Trophoblast cell (in vitro differentiated cells and primary cell): Measurements from ENCODE around the gene ZNF784.

ENCODE experiments used
- DNase-seq, 2 donors: peaks; one replicate each; pipeline ENCODE4 v3.0.0-alpha.2; 2016
- H2AFZ ChIP-seq: 2 replicates; pipeline ENCODE4 v1.6.1; 2013; ENCODE audit warnings: low read length, moderate library complexity, mild to moderate bottlenecking; ENCODE audit not compliant: insufficient read depth, poor library complexity
- H2AK5ac ChIP-seq: 2 replicates; pipeline ENCODE4 v1.6.1; 2013; ENCODE audit warnings: mild to moderate bottlenecking, low read length
- H2BK120ac ChIP-seq: 2 replicates; pipeline ENCODE4 v1.6.1; 2013; ENCODE audit warnings: low read length, mild to moderate bottlenecking, moderate library complexity; ENCODE audit not compliant: insufficient read depth, poor library complexity
- H2BK12ac ChIP-seq: 2 replicates; pipeline ENCODE4 v1.6.1; 2013; ENCODE audit warnings: mild to moderate bottlenecking, low read length, moderate library complexity
- H2BK5ac ChIP-seq: 2 replicates; pipeline ENCODE4 v1.6.1; 2013; ENCODE audit warnings: low read length, low read depth, moderate library complexity, mild to moderate bottlenecking; ENCODE audit not compliant: poor library complexity
- H3K14ac ChIP-seq: 2 replicates; pipeline ENCODE4 v1.6.1; 2013; ENCODE audit warnings: mild to moderate bottlenecking, low read length
- H3K18ac ChIP-seq: 2 replicates; pipeline ENCODE4 v1.6.1; 2013; ENCODE audit warnings: mild to moderate bottlenecking, low read length
- H3K23ac ChIP-seq: 2 replicates; pipeline ENCODE4 v1.6.1; 2013; ENCODE audit warnings: low read length
- H3K27ac ChIP-seq: 2 replicates; pipeline ENCODE4 v1.5.1; 2013; ENCODE audit warnings: low read depth, mild to moderate bottlenecking, inconsistent platforms, low read length, moderate library complexity
- H3K27me3 ChIP-seq: 2 replicates; pipeline ENCODE4 v1.6.1; 2013; ENCODE audit warnings: inconsistent platforms, mild to moderate bottlenecking, low read length, moderate library complexity; ENCODE audit not compliant: insufficient read depth
- H3K36me3 ChIP-seq, 2 experiments: 1 replicate in 1 of 2; 2 replicates in 1 of 2; pipeline ENCODE4 v1.6.1; 2013; ENCODE audit warnings: low read length in 2 of 2, mild to moderate bottlenecking in 2 of 2, moderate library complexity in 1 of 2; ENCODE audit not compliant: insufficient read depth in 2 of 2, control insufficient read depth in 1 of 2
- H3K4ac ChIP-seq: 2 replicates; pipeline ENCODE4 v1.6.1; 2013; ENCODE audit warnings: low read depth, mild to moderate bottlenecking, low read length, moderate library complexity
- H3K4me1 ChIP-seq, 2 experiments: 1 replicate in 1 of 2; 2 replicates in 1 of 2; pipeline ENCODE4 v1.6.1; 2013; ENCODE audit warnings: low read length in 2 of 2, mild to moderate bottlenecking in 2 of 2, moderate library complexity in 1 of 2; ENCODE audit not compliant: insufficient read depth in 2 of 2, control insufficient read depth in 1 of 2
- H3K4me2 ChIP-seq: 2 replicates; pipeline ENCODE4 v1.6.1; 2013; ENCODE audit warnings: inconsistent platforms, mild to moderate bottlenecking, low read length, moderate library complexity
- H3K4me3 ChIP-seq: 2 replicates; pipeline ENCODE4 v1.5.1; 2013; ENCODE audit warnings: mild to moderate bottlenecking, low read depth, low read length, inconsistent platforms
- H3K79me1 ChIP-seq: one replicate; pipeline ENCODE4 v1.6.1; 2013; ENCODE audit warnings: low read length
- H3K79me2 ChIP-seq: 2 replicates; pipeline ENCODE4 v1.6.1; 2013; ENCODE audit warnings: low read length, mild to moderate bottlenecking; ENCODE audit not compliant: control insufficient read depth, insufficient read depth, poor library complexity
- H3K9ac ChIP-seq: 2 replicates; pipeline ENCODE4 v1.6.1; 2013; ENCODE audit warnings: mild to moderate bottlenecking, low read length
- H3K9me3 ChIP-seq: 2 replicates; pipeline ENCODE4 v1.6.1; 2013; ENCODE audit warnings: low read depth, mild to moderate bottlenecking, control low read depth, inconsistent platforms, low read length; ENCODE audit not compliant: insufficient read depth
- H4K12ac ChIP-seq: 2 replicates; pipeline ENCODE4 v1.6.1; 2013; ENCODE audit warnings: low read depth, mild to moderate bottlenecking, low read length, moderate library complexity
- H4K8ac ChIP-seq: 2 replicates; pipeline ENCODE4 v1.6.1; 2013; ENCODE audit warnings: low read depth, mild to moderate bottlenecking, low read length, moderate library complexity
- H4K91ac ChIP-seq: one replicate; pipeline ENCODE4 v1.6.1; 2013; ENCODE audit warnings: low read depth, mild to moderate bottlenecking, low read length, moderate library complexity
- WGBS: extraction: QIAGEN DNeasy Blood & Tissue Kit; methylation state at CpG from one replicate; pipeline ENCODE4 v1.1.7; 2013; ENCODE audit warnings: missing lambda C conversion rate; ENCODE audit not compliant: insufficient read length, insufficient coverage; ENCODE audit errors: extremely low coverage; 5-methylcytosine and 5-hydroxymethylcytosine counted together

Gene ZNF784

DNA sequence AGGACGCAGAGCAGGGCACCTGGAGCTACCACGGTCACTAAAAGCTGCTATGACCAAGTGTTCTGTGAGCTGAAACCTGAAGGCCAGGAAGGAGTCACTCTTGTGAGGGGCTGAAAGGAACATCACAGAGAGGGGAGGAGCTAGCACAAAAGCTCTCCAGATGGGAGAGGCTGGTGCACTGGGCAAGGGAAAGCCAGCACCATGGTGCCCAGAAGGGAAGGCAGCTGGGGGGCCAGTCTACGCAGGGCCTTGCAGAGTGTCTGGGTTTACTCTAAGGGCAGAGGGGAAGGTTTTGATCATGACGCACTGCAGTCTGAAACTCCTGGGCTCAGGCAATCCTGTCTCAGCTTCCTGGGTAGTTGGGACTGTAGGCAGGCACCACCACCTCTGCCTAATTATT lies 12.4 kb upstream of the ZNF784 start:
- Histone ChIP-seq H3K23ac (no peak overlapping the region), H3K36me3 (peaks cover 4 to 7% of the 10 kb centered on the region in 2 experiments), H2BK12ac (no peak overlapping the region), H3K27ac (no peak overlapping the region), H2AFZ (no peak overlapping the region), H4K12ac (peak overlapping the region; percentile 43), H2BK120ac (no peak overlapping the region), H3K4me1 (peaks cover 18 to 21% of the 10 kb centered on the region in 2 experiments), H3K27me3 (no peaks in the 10 kb centered on the region), H3K14ac (no peak overlapping the region), H4K8ac (no peak overlapping the region), H4K91ac (no peak overlapping the region), H3K4me3 (no peak overlapping the region), H3K79me2 (peaks cover 19% of the 10 kb centered on the region), H3K4ac (peak overlapping the region; percentile 13), H2AK5ac (no peak overlapping the region), H2BK5ac (no peak overlapping the region), H3K9me3 (no peaks in the 10 kb centered on the region), H3K79me1 (peaks cover 17% of the 10 kb centered on the region), H3K18ac (no peak overlapping the region), H3K4me2 (no peak overlapping the region), H3K9ac (no peak overlapping the region)
- WGBS, result no CpG with 5 or more reads among the region's 4 CpGs
- DNase-seq, result no peak

DNA sequence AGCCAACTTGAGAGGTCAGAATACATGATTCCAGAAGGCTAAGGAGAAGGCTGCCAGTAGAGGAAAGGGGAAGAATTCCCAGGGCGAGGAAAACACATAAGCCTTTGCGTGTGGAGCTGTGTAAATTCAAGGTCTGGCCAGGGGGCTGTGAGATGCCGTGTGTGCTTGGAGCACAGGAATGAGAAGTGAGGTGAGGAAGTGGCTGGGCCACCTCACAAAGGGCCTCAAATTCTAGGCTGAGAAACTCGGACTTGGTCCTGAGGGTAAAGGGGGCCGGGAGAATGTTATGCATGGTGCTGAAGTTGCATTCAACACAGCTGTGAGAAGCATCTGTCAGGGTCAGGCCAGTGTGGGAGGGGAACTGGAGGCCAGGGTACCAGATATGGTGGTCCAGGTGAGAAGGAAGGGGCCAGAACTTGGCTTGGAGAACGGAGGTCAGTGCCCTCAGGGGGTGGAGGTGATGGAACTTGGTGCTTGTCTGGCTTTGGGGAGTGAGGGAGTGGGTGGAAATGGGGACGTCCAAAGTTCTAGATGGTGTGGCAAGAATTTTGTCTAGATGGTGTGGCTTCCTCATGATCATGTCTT lies 11.6 kb upstream of the ZNF784 start:
- H4K8ac ChIP-seq, result peak overlapping the region; percentile 49
- WGBS, result no CpG with 5 or more reads among the region's 7 CpGs
- no peak overlapping the region for H2AK5ac ChIP-seq
- peak overlapping the region; percentile 35 for H3K9ac ChIP-seq
- H3K36me3 ChIP-seq, result peaks cover 4 to 7% of the 10 kb centered on the region in 2 experiments
- H3K27ac ChIP-seq, result no peak overlapping the region
- H3K4me2 ChIP-seq, result peak overlapping the region; percentile 73
- H3K27me3 ChIP-seq, result no peaks in the 10 kb centered on the region
- H3K4ac ChIP-seq, result peak overlapping the region; percentile 95
- no peak overlapping the region for H4K91ac ChIP-seq
- H3K79me1 ChIP-seq, result peaks cover 10% of the 10 kb centered on the region
- peaks cover 18 to 21% of the 10 kb centered on the region in 2 experiments for H3K4me1 ChIP-seq
- peaks cover 15% of the 10 kb centered on the region for H3K79me2 ChIP-seq
- no peak overlapping the region for H2BK5ac ChIP-seq
- H3K4me3 ChIP-seq, result no peak overlapping the region
- DNase-seq, result no peak
- H4K12ac ChIP-seq, result no peak overlapping the region
- H2BK12ac ChIP-seq, result peak overlapping the region; percentile 3
- no peak overlapping the region for H3K23ac ChIP-seq
- H2AFZ ChIP-seq, result no peak overlapping the region
- no peak overlapping the region for H3K18ac ChIP-seq
- H3K14ac ChIP-seq, result no peak overlapping the region
- H2BK120ac ChIP-seq, result no peak overlapping the region
- H3K9me3 ChIP-seq, result no peaks in the 10 kb centered on the region

DNA sequence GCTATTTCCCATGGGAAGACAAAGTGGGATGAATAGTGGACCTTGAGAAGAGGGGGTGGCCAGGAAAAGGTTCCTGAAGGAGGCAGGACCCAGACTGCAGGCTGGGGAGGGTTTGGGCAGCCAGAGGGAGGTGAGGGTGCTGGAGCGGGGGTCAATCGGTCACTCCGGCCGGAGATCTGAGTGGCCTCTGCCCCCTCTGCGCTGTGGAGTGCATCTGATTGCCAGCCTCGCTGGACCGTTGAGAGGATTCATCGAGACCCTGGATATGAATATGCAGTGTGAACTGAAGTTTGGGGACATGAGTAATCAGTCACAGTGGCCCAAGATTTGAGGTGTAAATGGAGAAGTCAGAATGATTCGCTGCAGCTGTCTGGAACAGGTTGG lies 11.0 kb upstream of the ZNF784 start:
- Histone ChIP-seq H3K27me3 (no peaks in the 10 kb centered on the region), H4K12ac (peak overlapping the region; percentile 92), H3K14ac (peak overlapping the region; percentile 95), H3K79me1 (peaks cover 6% of the 10 kb centered on the region), H2AK5ac (peak overlapping the region; percentile 89), H3K9ac (peak overlapping the region; percentile 97), H3K4me1 (peaks cover 16 to 19% of the 10 kb centered on the region in 2 experiments), H3K18ac (peak overlapping the region; percentile 85), H2BK12ac (peak overlapping the region; percentile 14), H3K4me3 (peak overlapping the region; percentile 96), H2AFZ (peak overlapping the region; percentile 65), H3K79me2 (peaks cover 12% of the 10 kb centered on the region), H2BK5ac (peak overlapping the region; percentile 75), H3K27ac (no peak overlapping the region), H4K91ac (peak overlapping the region; percentile 81), H3K4ac (peak overlapping the region; percentile 95), H3K4me2 (peak overlapping the region; percentile 73), H3K23ac (no peak overlapping the region), H3K9me3 (no peaks in the 10 kb centered on the region), H2BK120ac (peak overlapping the region; percentile 45), H3K36me3 (peaks cover 4 to 7% of the 10 kb centered on the region in 2 experiments), H4K8ac (peak overlapping the region; percentile 98)
- no CpG with 5 or more reads among the region's 9 CpGs for WGBS
- no peak for DNase-seq

DNA sequence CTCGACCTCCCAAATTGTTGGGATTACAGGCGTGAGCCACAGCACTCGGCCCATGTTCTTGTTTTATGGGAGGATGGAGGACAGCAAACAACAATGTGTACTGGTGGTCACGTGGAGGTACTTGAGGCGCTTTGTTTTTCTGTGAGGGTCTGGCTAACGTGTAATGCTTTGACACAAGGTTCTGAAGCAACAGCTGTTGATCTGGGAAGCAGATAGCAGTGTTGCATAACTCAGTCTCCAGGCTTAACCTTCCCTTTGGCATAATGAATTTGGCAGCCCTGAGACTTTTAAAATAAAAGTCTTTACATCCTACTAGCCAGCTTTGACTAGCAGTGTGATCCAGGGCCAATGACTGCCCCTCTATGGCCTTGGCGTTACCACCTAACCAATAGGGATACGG lies 9.5 kb upstream of the ZNF784 start:
- H2AK5ac ChIP-seq, result no peak overlapping the region
- no peak overlapping the region for H2BK5ac ChIP-seq
- no peak overlapping the region for H3K23ac ChIP-seq
- H2AFZ ChIP-seq, result no peak overlapping the region
- H3K4ac ChIP-seq, result no peak overlapping the region
- H3K4me3 ChIP-seq, result no peak overlapping the region
- no peak overlapping the region for H3K14ac ChIP-seq
- peaks cover 11% of the 10 kb centered on the region for H3K79me2 ChIP-seq
- peaks cover 11 to 14% of the 10 kb centered on the region in 2 experiments for H3K4me1 ChIP-seq
- no peak overlapping the region for H3K4me2 ChIP-seq
- H3K9me3 ChIP-seq, result no peaks in the 10 kb centered on the region
- H2BK120ac ChIP-seq, result no peak overlapping the region
- H4K8ac ChIP-seq, result peak overlapping the region; percentile 76
- H3K27ac ChIP-seq, result no peak overlapping the region
- H3K79me1 ChIP-seq, result peaks cover 6% of the 10 kb centered on the region
- H4K12ac ChIP-seq, result no peak overlapping the region
- no CpG with 5 or more reads among the region's 8 CpGs for WGBS
- H3K9ac ChIP-seq, result no peak overlapping the region
- no peak overlapping the region for H2BK12ac ChIP-seq
- DNase-seq, result peak in 1 of 2 donors; percentile 33
- peaks cover 4 to 7% of the 10 kb centered on the region in 2 experiments for H3K36me3 ChIP-seq
- H4K91ac ChIP-seq, result no peak overlapping the region
- H3K18ac ChIP-seq, result no peak overlapping the region
- no peaks in the 10 kb centered on the region for H3K27me3 ChIP-seq
